Liver (tissue), 9 donors: ENCODE results near the gene FAM43A. TPM values are rescaled to one million over a fixed set of nuclear protein-coding genes. Genes with fewer than 3 reads are reported as not detected.

Source experiments
- DNase-seq: peaks from one replicate; pipeline ENCODE4 v3.0.0-alpha.2; 2017; ENCODE audit warnings: low spot score
- H3K27ac ChIP-seq, 2 donors: one replicate each; pipeline ENCODE4 v1.7.0; 2013; ENCODE audit warnings: inconsistent platforms in 2 of 2, low read length in 2 of 2, control low read depth in 1 of 2, low read depth in 1 of 2, mild to moderate bottlenecking in 1 of 2
- H3K27me3 ChIP-seq, 4 donors: one replicate each; pipeline versions ENCODE4 v1.6.1 to v1.7.0; 2013; ENCODE audit warnings: low read length in 3 of 4, inconsistent platforms in 1 of 4, mild to moderate bottlenecking in 1 of 4, moderate library complexity in 1 of 4; ENCODE audit not compliant: control insufficient read depth in 4 of 4, insufficient read depth in 4 of 4
- H3K36me3 ChIP-seq, 4 donors: one replicate each; pipeline versions ENCODE4 v1.6.1 to v1.7.0; 2013; ENCODE audit warnings: low read length in 3 of 4, mild to moderate bottlenecking in 3 of 4, low read depth in 1 of 4, moderate library complexity in 1 of 4; ENCODE audit not compliant: control insufficient read depth in 4 of 4, insufficient read depth in 3 of 4
- H3K4me1 ChIP-seq, 4 donors: one replicate each; pipeline versions ENCODE4 v1.6.1 to v1.7.0; 2013; ENCODE audit warnings: low read length in 3 of 4, mild to moderate bottlenecking in 3 of 4, moderate library complexity in 1 of 4; ENCODE audit not compliant: control insufficient read depth in 4 of 4, insufficient read depth in 4 of 4
- H3K4me3 ChIP-seq, 3 donors: one replicate each; pipeline versions ENCODE4 v1.6.1 to v1.7.0; 2013; ENCODE audit warnings: low read length in 3 of 3, control low read depth in 1 of 3, low read depth in 1 of 3, mild to moderate bottlenecking in 1 of 3
- H3K9ac ChIP-seq, 2 donors: one replicate each; pipeline ENCODE4 v1.7.0; 2013; ENCODE audit warnings: low read length in 2 of 2, mild to moderate bottlenecking in 2 of 2, moderate library complexity in 2 of 2, control low read depth in 1 of 2, low read depth in 1 of 2
- H3K9me3 ChIP-seq, 4 donors: one replicate each; pipeline versions ENCODE4 v1.6.1 to v1.7.0; 2013; ENCODE audit warnings: low read length in 3 of 4; ENCODE audit not compliant: control insufficient read depth in 4 of 4
- ATF3 ChIP-seq: IDR thresholded peaks from 2 replicates; pipeline ENCODE4 v1.6.1; 2016; ENCODE audit warnings: antibody characterized with exemption
- EGR1 ChIP-seq, 2 donors: IDR thresholded peaks; 2 replicates each; pipeline ENCODE4 v1.6.1; 2016 to 2018; ENCODE audit warnings: antibody characterized with exemption in 2 of 2, low read depth in 2 of 2
- FOXA1 ChIP-seq: IDR thresholded peaks from 2 replicates; pipeline ENCODE4 v1.6.1; 2016; ENCODE audit warnings: antibody characterized with exemption
- FOXA2 ChIP-seq: IDR thresholded peaks from 2 replicates; pipeline ENCODE4 v1.6.1; 2016; ENCODE audit warnings: antibody characterized with exemption
- GABPA ChIP-seq, 2 donors: IDR thresholded peaks in 1 of 2; conservative IDR thresholded peaks in 1 of 2; 2 replicates each; pipeline ENCODE4 v1.6.1; 2016; ENCODE audit warnings: antibody characterized with exemption in 2 of 2, mild to moderate bottlenecking in 1 of 2, moderate library complexity in 1 of 2
- HNF4A ChIP-seq, 2 donors: conservative IDR thresholded peaks; 2 replicates each; pipeline ENCODE4 v1.6.1; 2016; ENCODE audit warnings: antibody characterized with exemption in 2 of 2, mild to moderate bottlenecking in 2 of 2
- JUND ChIP-seq, 2 donors: IDR thresholded peaks; 2 replicates each; pipeline ENCODE4 v1.6.1; 2016; ENCODE audit warnings: antibody characterized with exemption in 2 of 2
- RXRA ChIP-seq, 2 donors: IDR thresholded peaks; 2 replicates each; pipeline ENCODE4 v1.6.1; 2017 to 2018; ENCODE audit warnings: antibody characterized with exemption in 2 of 2, mild to moderate bottlenecking in 1 of 2
- TAF1 ChIP-seq: conservative IDR thresholded peaks from 2 replicates; pipeline ENCODE4 v1.6.1; 2016; ENCODE audit warnings: antibody characterized with exemption, mild to moderate bottlenecking
- WGBS: extraction: QIAGEN DNeasy Blood & Tissue Kit; methylation state at CpG from one replicate; pipeline ENCODE4 v1.1.7; 2013; 5-methylcytosine and 5-hydroxymethylcytosine counted together
- polyA plus RNA-seq, 2 donors: library from polyadenylated mRNA; stranded (reverse) in 1 of 2; unstranded in 1 of 2; fragments of 200-250 nt in 1 of 2; fragments of >200 nt in 1 of 2; fragmentation: Nextera tagmentation in 1 of 2; extraction: Ambion mirVana in 1 of 2; gene quantifications; one replicate each; pipeline versions ENCODE4 v1.2.1 to v1.2.3, GENCODE V29; 2013 to 2015
- total RNA-seq, 2 donors: library from RNA; depleted of rRNA; stranded (reverse); fragments of >200 nt; gene quantifications; one replicate each; pipeline ENCODE4 v1.2.3, GENCODE V29; 2014
- TF ChIP-seq, protein P1 (sequence below): IDR thresholded peaks from 2 replicates; pipeline ENCODE4 v1.6.1; 2016; ENCODE audit warnings: antibody characterized with exemption, mild to moderate bottlenecking
- TF ChIP-seq, protein P2 (sequence below): IDR thresholded peaks from 2 replicates; pipeline ENCODE4 v1.6.1; 2016; ENCODE audit warnings: antibody characterized with exemption
- donor health status: healthy.
- donor health status: healthy.
- donor health status: healthy.
- donor health status: healthy.
- donor health status: healthy.

FAM43A gene
- total and polyA plus RNA-seq, 4 donors: 0.83 to 4.9 (median 3.4) TPM

- Histone ChIP-seq H3K9me3 (no peaks in the 10 kb centered on the region), H3K4me3 (no peak overlapping the region), H3K36me3 (no peaks in the 10 kb centered on the region), H3K4me1 (peaks cover 17 to 21% (median 19%) of the 10 kb centered on the region in 4 donors), H3K27ac (no peak overlapping the region), H3K9ac (no peak overlapping the region), H3K27me3 (no peaks in the 10 kb centered on the region)
- no peak for DNase-seq
- 67% methylated on average over 8 of the region's 8 CpGs for WGBS
- no peak for TF ChIP-seq EGR1 (IDR thresholded peaks at IDR 0.05; ENCODE audit: low read depth in 2 of 2)
These were observed 5.1 kb downstream of the FAM43A start for GRCh38 chr3:194690501-194691372.

DNA sequence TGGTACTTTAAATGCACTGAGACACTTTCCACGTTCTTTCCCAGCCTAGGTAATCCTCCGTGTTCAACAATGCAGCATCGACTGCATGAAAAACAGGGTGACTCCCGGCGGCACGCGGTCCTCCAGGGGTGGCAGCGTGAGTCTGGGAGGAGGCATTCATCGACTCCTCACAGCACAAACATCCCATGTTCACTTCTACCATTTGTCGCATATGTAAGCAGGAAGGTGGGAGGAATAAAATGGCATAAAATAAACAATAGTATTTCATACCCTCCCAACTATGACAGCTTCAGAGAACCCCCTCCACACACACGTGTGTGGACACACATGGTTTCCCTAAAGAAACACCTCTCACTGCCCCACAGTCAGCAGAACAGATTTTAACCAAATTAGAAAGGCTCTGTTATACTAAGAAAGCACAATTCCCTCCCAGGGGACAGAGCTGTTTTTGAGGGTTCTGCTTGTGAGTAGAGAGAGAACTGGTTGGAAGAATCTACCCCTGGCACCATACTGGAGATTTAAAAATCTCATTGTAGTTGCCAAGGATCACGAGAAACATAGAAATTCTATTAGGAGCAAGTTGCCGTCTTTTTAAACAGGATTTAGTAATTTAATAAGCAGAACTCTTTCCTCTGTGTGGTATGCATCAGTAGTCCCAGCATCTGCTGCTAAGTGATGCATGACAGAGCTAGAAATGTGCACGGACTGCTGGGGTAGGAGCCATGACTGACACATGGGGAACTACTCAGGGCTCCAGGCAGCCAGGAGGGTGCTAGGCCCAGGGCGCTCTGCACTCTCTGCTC, 6.0 kb downstream of the FAM43A start:
- Histone ChIP-seq H3K4me1 (peaks cover 10 to 13% (median 11%) of the 10 kb centered on the region in 4 donors), H3K9me3 (no peaks in the 10 kb centered on the region), H3K27me3 (no peaks in the 10 kb centered on the region), H3K9ac (no peak overlapping the region), H3K4me3 (no peak overlapping the region), H3K36me3 (no peaks in the 10 kb centered on the region), H3K27ac (no peak overlapping the region)
- WGBS: 82% methylated on average over 15 of the region's 15 CpGs
- no peak for DNase-seq
- TF ChIP-seq ATF3 (no peak), JUND (IDR thresholded peaks at IDR 0.05) (no peak), TAF1 (no peak), GABPA (IDR thresholded peaks at IDR 0.05 in 1 of 2, conservative IDR thresholded peaks at IDR 0.05 in 1 of 2) (no peak), EGR1 (IDR thresholded peaks at IDR 0.05; ENCODE audit: low read depth in 2 of 2) (no peak), FOXA2 (no peak), RXRA (IDR thresholded peaks at IDR 0.05) (no peak), HNF4A (conservative IDR thresholded peaks at IDR 0.05) (no peak), FOXA1 (no peak)
- TF ChIP-seq, protein P1, sequence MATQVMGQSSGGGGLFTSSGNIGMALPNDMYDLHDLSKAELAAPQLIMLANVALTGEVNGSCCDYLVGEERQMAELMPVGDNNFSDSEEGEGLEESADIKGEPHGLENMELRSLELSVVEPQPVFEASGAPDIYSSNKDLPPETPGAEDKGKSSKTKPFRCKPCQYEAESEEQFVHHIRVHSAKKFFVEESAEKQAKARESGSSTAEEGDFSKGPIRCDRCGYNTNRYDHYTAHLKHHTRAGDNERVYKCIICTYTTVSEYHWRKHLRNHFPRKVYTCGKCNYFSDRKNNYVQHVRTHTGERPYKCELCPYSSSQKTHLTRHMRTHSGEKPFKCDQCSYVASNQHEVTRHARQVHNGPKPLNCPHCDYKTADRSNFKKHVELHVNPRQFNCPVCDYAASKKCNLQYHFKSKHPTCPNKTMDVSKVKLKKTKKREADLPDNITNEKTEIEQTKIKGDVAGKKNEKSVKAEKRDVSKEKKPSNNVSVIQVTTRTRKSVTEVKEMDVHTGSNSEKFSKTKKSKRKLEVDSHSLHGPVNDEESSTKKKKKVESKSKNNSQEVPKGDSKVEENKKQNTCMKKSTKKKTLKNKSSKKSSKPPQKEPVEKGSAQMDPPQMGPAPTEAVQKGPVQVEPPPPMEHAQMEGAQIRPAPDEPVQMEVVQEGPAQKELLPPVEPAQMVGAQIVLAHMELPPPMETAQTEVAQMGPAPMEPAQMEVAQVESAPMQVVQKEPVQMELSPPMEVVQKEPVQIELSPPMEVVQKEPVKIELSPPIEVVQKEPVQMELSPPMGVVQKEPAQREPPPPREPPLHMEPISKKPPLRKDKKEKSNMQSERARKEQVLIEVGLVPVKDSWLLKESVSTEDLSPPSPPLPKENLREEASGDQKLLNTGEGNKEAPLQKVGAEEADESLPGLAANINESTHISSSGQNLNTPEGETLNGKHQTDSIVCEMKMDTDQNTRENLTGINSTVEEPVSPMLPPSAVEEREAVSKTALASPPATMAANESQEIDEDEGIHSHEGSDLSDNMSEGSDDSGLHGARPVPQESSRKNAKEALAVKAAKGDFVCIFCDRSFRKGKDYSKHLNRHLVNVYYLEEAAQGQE: no peak
- TF ChIP-seq, protein P2, sequence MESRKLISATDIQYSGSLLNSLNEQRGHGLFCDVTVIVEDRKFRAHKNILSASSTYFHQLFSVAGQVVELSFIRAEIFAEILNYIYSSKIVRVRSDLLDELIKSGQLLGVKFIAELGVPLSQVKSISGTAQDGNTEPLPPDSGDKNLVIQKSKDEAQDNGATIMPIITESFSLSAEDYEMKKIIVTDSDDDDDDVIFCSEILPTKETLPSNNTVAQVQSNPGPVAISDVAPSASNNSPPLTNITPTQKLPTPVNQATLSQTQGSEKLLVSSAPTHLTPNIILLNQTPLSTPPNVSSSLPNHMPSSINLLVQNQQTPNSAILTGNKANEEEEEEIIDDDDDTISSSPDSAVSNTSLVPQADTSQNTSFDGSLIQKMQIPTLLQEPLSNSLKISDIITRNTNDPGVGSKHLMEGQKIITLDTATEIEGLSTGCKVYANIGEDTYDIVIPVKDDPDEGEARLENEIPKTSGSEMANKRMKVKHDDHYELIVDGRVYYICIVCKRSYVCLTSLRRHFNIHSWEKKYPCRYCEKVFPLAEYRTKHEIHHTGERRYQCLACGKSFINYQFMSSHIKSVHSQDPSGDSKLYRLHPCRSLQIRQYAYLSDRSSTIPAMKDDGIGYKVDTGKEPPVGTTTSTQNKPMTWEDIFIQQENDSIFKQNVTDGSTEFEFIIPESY: no peak
